A673 (cell line): ENCODE measurements around the gene ZNF341. TPM values are rescaled to one million over a fixed set of nuclear protein-coding genes. Genes with fewer than 3 reads are reported as not detected.

ENCODE experiments used
- BruUV-seq: library from RNA; stranded (reverse); fragments of 400-500 nt; replicated peaks from 2 replicates; lab custom pipeline; 2021; lab: Mats Ljungman, UMichigan
- CTCF ChIA-PET: fragments of 300-600 bp; sonication (Branson Sonifier 250); formaldehyde crosslinking; loops from one replicate; lab custom pipeline; 2022; ENCODE audit warnings: antibody characterized with exemption; lab: Charles Lee
- POLR2A ChIA-PET: fragments of 300-600 bp; sonication (Branson Sonifier 250); formaldehyde crosslinking; loops from one replicate; lab custom pipeline; 2022; ENCODE audit warnings: antibody characterized with exemption; ENCODE audit not compliant: low non-redundant PET; lab: Charles Lee
- DNase-seq: peaks from one replicate; pipeline ENCODE4 v3.0.0-alpha.2; 2015; ENCODE audit warnings: low spot score
- H3K27ac ChIP-seq: fragments of 200-600 bp; sonication (generic); 2 replicates; pipeline ENCODE4 v1.5.1; 2016; ENCODE audit warnings: mixed run types, low read depth, mild to moderate bottlenecking, mixed read lengths, antibody characterized with exemption, low read length; ENCODE audit not compliant: poor library complexity, severe bottlenecking
- H3K27me3 ChIP-seq: fragments of 200-600 bp; sonication (generic); replicated peaks from 2 replicates; pipeline ENCODE4 v1.6.1; 2017; ENCODE audit warnings: mixed run types, low read depth, mild to moderate bottlenecking, mixed read lengths, antibody characterized with exemption, low read length; ENCODE audit not compliant: insufficient read depth, poor library complexity
- H3K36me3 ChIP-seq: fragments of 200-600 bp; sonication (generic); 2 replicates; pipeline ENCODE4 v1.6.1; 2016; ENCODE audit warnings: mixed run types, mild to moderate bottlenecking, mixed read lengths, antibody characterized with exemption, low read length; ENCODE audit not compliant: insufficient read depth, poor library complexity, severe bottlenecking
- H3K4me1 ChIP-seq: fragments of 200-600 bp; sonication (generic); 2 replicates; pipeline ENCODE4 v1.6.1; 2017; ENCODE audit warnings: mixed run types, mild to moderate bottlenecking, mixed read lengths, antibody characterized with exemption, low read length; ENCODE audit not compliant: insufficient read depth, poor library complexity, severe bottlenecking
- H3K4me3 ChIP-seq: fragments of 200-600 bp; sonication (generic); 2 replicates; pipeline ENCODE4 v1.5.1; 2016; ENCODE audit warnings: low read depth, mixed run types, mild to moderate bottlenecking, mixed read lengths, low read length; ENCODE audit not compliant: poor library complexity, severe bottlenecking
- H3K9me3 ChIP-seq: fragments of 200-600 bp; sonication (generic); 2 replicates; pipeline ENCODE4 v1.6.1; 2016; ENCODE audit warnings: mixed run types, low read depth, mild to moderate bottlenecking, mixed read lengths, antibody characterized with exemption, low read length; ENCODE audit not compliant: poor library complexity, severe bottlenecking
- EZH2 ChIP-seq: fragments of 200-600 bp; sonication (generic); IDR thresholded peaks from 2 replicates; pipeline ENCODE4 v1.6.1; 2017; ENCODE audit warnings: borderline replicate concordance, low read depth, mild to moderate bottlenecking, mixed read lengths, antibody characterized with exemption, low read length; ENCODE audit not compliant: poor library complexity, severe bottlenecking
- intact Hi-C: fragments of 100-400 bp; cut with micrococcal nuclease; formaldehyde crosslinking; loops from one replicate; pipeline ENCODE4 v1.10.0; 2022; ENCODE audit not compliant: unreplicated experiment
- total RNA-seq: library from RNA; stranded (reverse); gene quantifications from 2 replicates; pipeline ENCODE4 v1.2.3, GENCODE V29; 2021
- TF ChIP-seq, protein P1 (sequence below): fragments of 300-800, 200-600 bp; sonication (generic); conservative IDR thresholded peaks from 2 replicates; pipeline ENCODE4 v1.5.1; 2017; ENCODE audit warnings: low read depth, mild to moderate bottlenecking, antibody characterized with exemption, low read length, moderate library complexity, mixed read lengths

ZNF341 gene
- total RNA-seq, 1 experiment from 2014 or later: 5.0 TPM

DNA sequence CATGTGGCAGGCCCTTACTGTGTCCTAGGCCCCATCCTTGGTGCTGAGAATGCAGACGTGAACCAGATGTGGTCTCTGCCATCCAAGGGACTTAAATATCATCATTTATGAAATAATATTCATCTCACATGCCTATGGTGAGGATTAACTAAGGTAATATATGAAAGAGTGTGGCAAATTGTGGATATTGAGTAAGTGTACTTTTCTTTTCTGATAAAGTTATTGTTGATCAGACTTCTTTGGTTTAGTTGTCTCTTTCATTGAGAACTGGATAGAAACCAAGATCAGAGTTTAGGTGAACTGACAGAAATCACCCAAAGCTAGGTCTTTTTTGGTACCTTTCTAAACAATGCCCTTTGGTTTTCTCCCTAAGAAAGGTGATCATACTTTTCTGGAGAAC lies 84.4 kb downstream of the ZNF341 start:
- ChIA-PET POLR2A (no interaction called here), CTCF (no interaction called here)
- Histone ChIP-seq H3K4me3 (no peak overlapping the region), H3K27ac (no peak overlapping the region), H3K36me3 (no peaks in the 10 kb centered on the region), H3K4me1 (peaks cover 8% of the 10 kb centered on the region), H3K27me3 (no peaks in the 10 kb centered on the region), H3K9me3 (no peaks in the 10 kb centered on the region)
- intact Hi-C loops: no loop called here
- BruUV-seq: no TSS peak
- no peak for TF ChIP-seq EZH2
- TF ChIP-seq, protein P1, sequence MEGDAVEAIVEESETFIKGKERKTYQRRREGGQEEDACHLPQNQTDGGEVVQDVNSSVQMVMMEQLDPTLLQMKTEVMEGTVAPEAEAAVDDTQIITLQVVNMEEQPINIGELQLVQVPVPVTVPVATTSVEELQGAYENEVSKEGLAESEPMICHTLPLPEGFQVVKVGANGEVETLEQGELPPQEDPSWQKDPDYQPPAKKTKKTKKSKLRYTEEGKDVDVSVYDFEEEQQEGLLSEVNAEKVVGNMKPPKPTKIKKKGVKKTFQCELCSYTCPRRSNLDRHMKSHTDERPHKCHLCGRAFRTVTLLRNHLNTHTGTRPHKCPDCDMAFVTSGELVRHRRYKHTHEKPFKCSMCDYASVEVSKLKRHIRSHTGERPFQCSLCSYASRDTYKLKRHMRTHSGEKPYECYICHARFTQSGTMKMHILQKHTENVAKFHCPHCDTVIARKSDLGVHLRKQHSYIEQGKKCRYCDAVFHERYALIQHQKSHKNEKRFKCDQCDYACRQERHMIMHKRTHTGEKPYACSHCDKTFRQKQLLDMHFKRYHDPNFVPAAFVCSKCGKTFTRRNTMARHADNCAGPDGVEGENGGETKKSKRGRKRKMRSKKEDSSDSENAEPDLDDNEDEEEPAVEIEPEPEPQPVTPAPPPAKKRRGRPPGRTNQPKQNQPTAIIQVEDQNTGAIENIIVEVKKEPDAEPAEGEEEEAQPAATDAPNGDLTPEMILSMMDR: no peak
- no peak for DNase-seq

GRCh38 chr20:33817411-33817810 lies 85.6 kb downstream of the ZNF341 start:
- DNase-seq: no peak
- BruUV-seq: no TSS peak
- Histone ChIP-seq H3K27me3 (no peaks in the 10 kb centered on the region), H3K4me1 (peaks cover 5% of the 10 kb centered on the region), H3K9me3 (no peaks in the 10 kb centered on the region), H3K36me3 (no peaks in the 10 kb centered on the region), H3K4me3 (no peak overlapping the region), H3K27ac (no peak overlapping the region)
- CTCF ChIA-PET: no interaction called here
- no peak for TF ChIP-seq EZH2
- TF ChIP-seq, protein P1: no peak
- POLR2A ChIA-PET: interaction anchor here (0.6 kb wide), 1 partner anchor 91 kb away, joined by 4 read pairs; no protein-coding TSS in a partner anchor
- intact Hi-C loops: no loop called here

DNA sequence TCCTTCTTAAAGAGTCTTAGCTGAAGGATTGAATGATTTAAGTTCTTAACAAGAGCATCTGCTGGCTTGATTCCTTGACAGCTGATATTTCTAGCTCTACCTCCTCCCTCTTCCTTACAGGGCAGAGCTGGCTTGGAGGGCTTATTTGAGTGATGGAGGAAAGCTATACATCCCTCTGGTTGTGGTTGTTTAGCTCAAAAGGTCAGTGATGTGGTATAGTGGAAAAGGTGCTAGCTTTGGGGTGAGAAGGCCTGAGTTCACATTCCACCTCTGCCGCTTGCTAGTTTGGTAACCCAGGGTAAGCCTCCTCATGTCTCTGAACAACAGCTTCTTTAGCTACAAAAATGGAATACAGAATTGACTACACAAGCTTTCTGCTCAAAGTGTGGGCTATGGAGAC lies 87.7 kb downstream of the ZNF341 start:
- H3K27me3 ChIP-seq: no peaks in the 10 kb centered on the region

More for the DNA sequence above, 87.7 kb downstream of the ZNF341 start:
- no TSS peak for BruUV-seq
- H3K36me3 ChIP-seq: no peaks in the 10 kb centered on the region
- intact Hi-C loops: no loop called here
- H3K4me3 ChIP-seq: no peak overlapping the region
- H3K27ac ChIP-seq: no peak overlapping the region
- ChIA-PET POLR2A (no interaction called here), CTCF (no interaction called here)
- TF ChIP-seq, protein P1: no peak
- TF ChIP-seq EZH2: no peak
- H3K9me3 ChIP-seq: no peaks in the 10 kb centered on the region
- no peak for DNase-seq
- H3K4me1 ChIP-seq: no peaks in the 10 kb centered on the region
